Measurements from ENCODE around the gene TLCD3B.

Gene TLCD3B, protein sequence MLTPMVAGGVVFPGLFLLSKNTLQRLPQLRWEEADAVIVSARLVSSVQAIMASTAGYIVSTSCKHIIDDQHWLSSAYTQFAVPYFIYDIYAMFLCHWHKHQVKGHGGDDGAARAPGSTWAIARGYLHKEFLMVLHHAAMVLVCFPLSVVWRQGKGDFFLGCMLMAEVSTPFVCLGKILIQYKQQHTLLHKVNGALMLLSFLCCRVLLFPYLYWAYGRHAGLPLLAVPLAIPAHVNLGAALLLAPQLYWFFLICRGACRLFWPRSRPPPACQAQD

DNA sequence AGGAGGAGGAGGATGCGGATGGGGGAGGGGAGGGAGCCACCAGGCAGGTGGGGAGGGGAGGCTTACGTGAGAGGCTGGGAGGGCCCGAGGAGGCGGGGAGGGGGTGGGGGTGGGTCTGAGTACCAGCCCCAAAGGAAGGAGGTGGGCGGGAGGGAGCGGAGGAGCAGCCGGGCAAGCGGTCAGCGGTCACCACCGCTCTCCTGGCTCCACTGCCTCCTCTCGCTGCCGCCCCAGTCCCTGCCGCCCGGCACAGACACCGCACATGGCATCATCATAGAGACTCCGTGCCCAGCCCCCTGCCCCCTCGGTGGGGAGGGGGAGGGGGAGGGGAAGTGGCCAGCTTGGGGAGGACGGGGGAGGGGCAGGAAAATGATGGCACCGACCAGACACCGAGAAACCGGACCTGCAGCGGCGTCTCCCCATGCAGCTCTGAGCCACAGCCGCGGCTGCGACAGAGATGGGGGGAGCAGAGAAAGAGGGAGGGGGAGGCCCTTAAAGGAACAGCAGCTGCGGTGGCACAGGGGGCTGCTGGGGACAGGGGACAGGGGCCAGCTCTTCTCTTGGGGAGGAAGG is at the start of gene TLCD3B:
TSS of gene TLCD3B (minus strand) at position 431 of the 573 bp plus-strand sequence. CDS start 744 bp downstream, outside the sequence.
- no peak for FAIRE-seq

DNA sequence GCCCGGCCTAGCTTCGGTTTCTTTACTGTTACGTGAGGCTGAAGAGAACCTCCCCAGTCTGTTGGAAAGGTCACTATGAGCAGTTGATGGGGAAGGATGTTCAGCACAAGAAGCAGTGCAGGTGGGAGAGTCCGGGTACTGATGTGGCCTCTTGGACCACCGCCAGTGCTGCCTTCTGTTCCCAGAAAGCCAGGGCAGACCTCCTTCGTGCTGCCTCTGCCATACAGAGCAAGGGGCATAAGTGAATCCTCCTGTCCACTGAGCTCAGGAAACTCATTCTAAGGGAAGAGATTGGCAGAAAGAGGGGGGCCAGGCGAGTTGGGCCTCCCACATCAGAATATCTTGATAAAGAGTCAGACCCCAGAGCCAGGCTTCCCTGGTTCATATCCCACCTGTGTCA is 48.4 kb upstream of the TLCD3B start:
- no peak for FAIRE-seq

DNA sequence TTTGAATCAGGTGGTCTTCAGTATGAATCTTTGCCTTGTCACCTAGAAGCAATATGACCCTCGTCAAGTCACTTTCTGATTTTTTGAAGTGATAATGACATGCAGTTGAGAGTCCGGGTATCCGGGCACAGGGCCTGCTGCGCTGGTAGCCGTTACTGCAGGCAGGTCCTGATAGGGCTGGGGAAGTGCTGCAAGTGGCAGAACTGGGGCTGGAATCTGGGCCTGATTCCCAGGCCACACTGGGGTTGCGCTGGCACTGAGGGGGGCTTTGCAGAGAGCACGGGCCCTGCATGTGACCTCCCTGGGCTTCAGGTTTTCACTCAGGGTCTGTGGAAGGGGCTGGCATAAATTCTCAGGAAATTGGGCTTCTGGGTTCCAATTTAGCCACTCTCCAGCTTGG is 47.7 kb upstream of the TLCD3B start:
- FAIRE-seq: no peak

DNA sequence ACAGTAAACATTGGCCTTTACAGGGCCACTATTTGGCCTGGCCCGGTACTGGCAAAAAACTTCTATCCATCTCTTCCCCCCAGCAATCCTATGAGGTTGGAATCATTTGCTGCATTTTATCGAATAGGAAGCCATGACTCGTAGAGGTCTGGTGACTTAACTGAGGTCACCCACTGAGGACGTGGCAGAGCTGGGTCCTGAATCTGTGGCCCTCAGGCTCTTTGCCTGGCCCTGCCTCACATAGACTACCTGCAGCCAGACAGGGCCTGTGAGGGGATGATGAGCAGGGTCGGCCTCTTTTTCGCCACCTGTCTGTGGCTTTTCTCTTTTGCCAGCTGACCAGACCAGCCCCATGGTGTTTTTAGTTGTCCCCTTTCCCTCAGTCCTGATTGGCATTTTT is 46.6 kb upstream of the TLCD3B start:
- FAIRE-seq: no peak

DNA sequence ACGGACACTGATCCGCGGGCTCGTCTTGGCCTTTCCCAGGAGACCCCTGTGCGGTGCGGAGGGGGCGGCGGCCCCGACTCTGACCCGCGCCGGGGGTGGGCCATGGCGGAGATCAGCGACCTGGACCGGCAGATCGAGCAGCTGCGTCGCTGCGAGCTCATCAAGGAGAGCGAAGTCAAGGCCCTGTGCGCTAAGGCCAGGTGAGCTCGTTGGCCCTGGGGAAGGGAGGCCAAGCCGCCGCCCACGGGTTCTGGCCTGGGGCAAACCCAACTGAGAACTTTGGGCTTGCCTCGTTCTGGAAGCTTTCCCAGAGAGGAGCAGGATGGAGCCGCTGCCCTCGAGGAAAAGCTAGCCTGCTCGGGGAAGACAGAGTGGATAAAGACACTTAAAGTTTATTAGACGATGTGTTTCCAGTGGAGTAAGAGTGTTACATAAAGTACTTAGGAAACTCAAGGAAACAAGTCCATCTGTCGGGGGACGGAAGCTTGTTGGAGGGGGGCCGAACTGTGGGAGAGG is 45.3 kb upstream of the TLCD3B start:
- FAIRE-seq: no peak

DNA sequence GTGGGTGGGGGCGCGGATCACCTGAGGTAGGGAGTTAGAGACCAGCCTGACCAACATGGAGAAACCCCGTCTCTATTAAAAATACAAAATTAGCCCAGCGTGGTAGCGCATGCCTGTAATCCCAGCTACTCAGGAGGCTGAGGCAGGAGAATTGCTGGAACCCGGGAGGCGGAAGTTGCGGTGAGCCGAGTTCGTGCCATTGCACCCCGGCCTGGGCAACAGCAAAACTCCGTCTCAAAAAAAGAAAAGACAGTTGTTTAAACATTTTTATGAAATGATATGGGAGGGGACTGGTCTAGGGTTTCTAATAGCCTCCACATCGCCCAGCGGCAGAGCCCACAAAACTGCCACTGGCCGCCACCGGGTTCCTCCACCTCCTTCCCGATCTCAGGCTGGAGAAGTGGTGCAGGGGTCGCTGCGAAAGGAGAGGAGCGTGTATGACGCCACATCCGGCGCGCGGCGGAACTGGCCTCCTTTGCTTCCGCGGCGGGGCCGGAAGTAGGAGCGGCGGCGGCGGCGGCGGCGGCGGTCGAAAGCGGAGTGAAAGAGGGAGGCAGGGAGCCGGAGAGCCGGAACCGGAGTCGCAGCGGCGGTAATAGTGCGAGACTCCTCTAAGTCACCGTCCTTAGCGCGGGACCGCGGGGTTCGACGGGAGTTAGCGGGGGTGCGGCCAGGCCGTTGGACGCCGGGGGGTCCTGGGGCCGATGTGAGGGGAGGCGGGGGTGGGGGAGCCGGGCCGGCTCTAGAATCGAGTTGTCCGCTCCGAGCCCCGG is 44.6 kb upstream of the TLCD3B start, which contains the start of gene PPP4C:
TSS of gene PPP4C (plus strand) at position 492 of the 773 bp plus-strand sequence. CDS start 384 bp downstream, outside the sequence.
- no peak for FAIRE-seq

DNA sequence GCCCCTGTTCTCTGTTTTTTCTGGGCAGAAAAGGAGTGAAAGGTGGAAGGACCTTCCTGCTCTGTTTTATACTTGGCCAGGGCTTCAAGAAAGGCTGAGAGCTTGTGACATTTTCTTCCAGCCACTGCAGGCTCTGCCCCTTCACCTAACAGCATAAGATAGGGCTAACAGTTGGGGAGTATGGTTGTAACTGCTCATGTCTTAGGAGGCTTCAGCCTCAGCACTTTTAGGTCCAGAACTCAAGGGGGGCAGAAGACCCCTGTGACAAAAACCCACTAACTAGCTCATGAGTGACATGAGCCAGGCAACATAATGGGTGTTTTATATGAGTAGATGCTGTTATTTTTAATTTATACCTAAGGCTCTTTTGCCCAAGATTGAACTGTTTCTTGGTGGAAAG is 39.4 kb upstream of the TLCD3B start:
- FAIRE-seq: no peak

DNA sequence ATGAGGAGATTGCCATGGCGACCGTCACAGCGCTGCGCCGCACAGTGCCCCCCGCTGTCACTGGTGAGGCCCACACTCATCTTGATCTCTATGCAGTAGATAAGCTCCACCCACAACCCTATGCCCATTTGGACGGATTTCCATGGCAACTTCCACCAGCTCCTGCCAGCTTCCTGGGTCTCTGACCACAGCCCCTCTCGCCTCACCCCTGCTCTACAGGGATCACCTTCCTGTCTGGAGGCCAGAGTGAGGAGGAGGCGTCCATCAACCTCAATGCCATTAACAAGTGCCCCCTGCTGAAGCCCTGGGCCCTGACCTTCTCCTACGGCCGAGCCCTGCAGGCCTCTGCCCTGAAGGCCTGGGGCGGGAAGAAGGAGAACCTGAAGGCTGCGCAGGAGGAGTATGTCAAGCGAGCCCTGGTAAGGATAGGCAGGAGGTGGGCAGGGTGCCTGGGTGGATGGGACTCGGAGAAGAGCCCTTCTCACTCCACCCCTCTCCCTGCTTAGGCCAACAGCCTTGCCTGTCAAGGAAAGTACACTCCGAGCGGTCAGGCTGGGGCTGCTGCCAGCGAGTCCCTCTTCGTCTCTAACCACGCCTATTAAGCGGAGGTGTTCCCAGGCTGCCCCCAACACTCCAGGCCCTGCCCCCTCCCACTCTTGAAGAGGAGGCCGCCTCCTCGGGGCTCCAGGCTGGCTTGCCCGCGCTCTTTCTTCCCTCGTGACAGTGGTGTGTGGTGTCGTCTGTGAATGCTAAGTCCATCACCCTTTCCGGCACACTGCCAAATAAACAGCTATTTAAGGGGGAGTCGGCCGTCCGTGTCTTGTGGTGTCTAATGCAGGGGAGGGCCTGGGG is 38.8 kb upstream of the TLCD3B start:
- no peak for FAIRE-seq

DNA sequence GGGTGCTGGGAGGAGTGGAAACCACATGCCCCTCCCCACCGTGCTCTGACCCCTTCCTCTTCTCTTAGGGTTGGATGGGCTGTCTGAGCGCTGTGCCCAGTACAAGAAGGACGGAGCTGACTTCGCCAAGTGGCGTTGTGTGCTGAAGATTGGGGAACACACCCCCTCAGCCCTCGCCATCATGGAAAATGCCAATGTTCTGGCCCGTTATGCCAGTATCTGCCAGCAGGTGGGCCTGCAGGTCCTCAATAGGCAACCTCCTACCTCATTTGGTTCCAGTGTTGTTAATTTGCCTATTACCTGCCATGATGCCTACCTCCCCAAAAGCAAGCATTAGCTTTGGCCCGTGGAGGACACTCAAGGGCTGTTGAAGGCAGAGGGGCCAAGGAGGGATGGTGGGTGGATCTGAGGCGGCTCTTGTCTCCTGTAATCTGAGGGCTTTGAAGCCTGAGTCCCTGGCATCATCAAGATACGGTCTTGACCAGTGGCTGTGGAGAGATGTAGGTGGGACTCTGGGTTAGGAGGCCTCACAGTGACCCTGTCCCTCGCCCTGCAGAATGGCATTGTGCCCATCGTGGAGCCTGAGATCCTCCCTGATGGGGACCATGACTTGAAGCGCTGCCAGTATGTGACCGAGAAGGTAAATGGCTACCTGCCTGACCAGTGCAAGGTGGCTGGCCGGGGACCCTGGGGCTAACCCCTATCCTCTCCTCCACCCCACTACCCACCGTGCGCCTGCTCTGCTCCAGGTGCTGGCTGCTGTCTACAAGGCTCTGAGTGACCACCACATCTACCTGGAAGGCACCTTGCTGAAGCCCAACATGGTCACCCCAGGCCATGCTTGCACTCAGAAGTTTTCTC is 37.9 kb upstream of the TLCD3B start:
- no peak for FAIRE-seq

DNA sequence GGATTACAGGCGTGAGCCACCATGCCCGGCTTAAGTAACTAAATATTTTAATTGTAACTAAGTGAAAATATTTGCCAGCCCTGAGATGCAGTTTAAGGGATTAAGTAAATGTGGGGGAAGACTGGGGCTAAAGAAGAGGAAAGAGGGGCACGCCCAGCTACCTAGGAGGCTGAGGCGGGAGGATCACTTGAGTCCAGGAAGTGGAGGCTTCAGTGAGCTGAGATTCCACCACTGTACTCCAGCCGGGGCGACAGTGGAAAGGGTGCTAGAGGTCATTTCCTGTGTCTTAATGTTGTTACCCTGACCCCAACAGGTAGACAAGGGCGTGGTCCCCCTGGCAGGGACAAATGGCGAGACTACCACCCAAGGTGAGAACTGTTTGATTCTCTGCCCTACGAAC is 37.3 kb upstream of the TLCD3B start:
- no peak for FAIRE-seq

DNA sequence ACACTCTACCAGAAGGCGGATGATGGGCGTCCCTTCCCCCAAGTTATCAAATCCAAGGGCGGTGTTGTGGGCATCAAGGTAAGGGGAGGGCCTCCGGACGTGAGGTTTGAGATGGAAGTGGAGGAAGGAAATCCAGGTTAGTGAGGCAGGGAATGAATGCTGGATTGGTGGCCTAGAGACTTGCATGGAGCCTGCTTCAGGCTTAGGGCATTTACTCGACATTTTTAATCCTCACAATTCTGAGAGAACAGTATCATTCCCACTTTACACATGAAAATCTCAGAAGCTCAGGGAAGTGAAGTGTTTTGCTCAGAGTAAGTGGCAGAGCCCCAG is 36.5 kb upstream of the TLCD3B start:
- FAIRE-seq: no peak

DNA sequence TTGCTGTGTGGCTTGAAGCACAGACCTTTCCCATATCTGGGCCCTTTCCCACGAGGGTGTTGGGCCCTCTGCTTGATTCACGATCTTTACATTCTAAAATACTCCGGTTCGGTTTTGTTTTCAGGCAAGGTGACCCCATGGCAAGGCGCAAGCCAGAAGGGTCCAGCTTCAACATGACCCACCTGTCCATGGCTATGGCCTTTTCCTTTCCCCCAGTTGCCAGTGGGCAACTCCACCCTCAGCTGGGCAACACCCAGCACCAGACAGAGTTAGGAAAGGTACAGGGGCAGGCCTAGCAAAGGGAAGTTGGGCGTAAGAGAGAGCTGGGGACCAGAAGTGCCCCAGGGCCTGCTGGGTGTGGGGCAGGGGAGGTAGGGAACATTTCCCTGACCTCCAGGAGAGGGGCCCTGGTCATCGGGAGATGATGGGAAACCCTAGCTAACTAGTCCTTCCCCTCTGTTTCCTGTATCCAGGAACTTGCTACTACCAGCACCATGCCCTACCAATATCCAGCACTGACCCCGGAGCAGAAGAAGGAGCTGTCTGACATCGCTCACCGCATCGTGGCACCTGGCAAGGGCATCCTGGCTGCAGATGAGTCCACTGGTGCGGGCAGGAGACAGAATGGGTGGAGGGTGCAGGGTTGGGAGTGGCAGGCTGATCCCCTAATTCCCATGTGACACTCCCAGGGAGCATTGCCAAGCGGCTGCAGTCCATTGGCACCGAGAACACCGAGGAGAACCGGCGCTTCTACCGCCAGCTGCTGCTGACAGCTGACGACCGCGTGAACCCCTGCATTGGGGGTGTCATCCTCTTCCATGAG is 35.9 kb upstream of the TLCD3B start:
- no peak for FAIRE-seq

DNA sequence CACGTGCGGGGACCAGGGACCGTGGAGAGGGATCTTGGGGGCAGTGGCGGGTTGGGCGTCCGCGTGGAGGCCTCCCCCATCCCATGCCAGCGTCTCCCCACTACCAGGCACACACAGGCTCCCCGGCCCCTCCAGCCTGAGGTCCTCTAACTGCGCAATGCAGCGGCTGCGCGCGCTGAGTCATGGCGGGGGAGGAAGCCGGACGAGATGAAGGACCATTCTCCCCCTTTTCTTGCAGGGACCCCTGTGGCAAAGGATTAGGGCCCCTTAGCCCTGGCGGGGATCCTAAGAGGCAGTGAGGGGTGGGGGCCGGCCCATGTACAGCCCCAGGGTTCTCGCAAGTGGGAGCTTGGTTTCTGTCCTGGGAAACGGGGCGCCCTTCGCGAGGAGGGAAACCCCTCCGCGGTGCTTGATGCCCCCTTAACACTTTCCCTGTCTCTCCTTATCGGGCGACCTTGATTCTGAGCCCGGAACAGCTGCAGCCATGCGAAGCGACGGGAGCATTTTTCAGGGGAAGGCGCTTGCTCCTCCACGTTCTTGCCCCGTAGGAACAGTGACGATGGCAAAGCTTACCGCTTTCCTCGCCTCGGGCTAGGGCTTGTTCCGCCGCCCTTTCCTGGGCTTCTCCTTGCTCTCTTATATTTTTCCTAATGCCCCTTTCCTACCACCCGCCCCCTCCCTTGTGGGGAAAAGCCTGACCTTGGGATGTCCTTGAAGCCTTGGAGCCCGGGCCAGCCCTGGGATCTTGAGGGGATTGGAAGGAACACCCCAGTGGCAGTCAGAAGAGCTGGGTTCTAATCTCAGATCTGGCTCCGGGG is 35.1 kb upstream of the TLCD3B start:
- no peak for FAIRE-seq

DNA sequence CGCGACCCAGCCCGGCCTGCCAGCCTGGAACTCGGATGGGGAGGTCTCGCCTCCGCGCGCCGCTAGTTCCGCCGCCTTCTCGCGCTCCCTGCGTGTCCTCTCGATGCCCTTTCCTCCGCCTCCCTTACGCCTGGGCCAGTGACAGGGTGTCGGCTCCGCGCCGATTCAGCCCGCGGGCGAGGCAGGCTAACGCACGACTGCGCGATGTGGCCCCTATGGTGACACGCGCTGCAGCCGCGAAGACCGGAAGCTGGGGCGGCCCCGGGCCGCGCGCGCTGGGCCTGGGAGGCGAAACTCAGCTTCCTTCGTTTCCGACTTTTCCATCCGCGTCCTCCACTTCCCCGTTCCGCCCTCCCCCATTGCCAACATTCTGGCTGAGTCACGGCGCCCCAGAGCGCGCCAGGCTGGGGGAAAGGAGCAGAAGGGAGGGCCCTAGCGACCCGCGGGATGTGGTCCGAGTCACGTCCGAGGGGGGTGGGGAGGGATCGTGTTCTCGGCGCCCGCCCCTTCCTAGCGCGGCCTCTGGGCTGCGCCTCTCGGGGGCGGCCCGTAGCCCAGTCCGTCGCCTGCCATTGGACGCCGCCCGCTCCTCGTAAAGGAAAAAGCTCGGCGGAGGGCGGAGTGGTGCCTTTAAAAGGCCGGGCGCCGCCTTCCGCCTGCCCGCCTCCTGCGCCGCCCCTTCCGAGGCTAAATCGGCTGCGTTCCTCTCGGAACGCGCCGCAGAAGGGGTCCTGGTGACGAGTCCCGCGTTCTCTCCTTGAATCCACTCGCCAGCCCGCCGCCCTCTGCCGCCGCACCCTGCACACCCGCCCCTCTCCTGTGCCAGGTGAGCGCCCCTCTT is 34.3 kb upstream of the TLCD3B start, which contains the start of gene ALDOA:
TSS of gene ALDOA (plus strand) at position 659 of the 841 bp plus-strand sequence. CDS start 1,138 bp downstream, outside the sequence.
- peak; percentile 53 for FAIRE-seq

DNA sequence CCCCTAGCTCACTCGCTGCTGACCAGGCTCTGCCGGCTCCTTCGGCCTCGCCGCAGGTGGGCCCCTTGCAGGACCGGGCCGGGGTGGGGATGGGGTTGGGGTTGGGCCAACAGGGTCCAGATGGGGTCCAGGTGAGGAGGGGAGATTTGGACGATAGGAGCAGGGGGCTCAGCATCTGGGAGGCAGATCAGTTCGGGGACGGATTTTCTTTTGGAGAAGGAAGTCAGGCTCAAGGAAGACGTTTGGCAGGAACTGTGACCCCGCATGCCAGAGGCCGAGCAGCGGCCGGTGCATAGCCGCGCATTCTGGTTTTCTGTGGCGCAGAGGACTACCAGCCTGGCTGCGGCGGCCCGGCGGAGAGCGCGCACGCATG is 33.6 kb upstream of the TLCD3B start:
- FAIRE-seq: no peak

DNA sequence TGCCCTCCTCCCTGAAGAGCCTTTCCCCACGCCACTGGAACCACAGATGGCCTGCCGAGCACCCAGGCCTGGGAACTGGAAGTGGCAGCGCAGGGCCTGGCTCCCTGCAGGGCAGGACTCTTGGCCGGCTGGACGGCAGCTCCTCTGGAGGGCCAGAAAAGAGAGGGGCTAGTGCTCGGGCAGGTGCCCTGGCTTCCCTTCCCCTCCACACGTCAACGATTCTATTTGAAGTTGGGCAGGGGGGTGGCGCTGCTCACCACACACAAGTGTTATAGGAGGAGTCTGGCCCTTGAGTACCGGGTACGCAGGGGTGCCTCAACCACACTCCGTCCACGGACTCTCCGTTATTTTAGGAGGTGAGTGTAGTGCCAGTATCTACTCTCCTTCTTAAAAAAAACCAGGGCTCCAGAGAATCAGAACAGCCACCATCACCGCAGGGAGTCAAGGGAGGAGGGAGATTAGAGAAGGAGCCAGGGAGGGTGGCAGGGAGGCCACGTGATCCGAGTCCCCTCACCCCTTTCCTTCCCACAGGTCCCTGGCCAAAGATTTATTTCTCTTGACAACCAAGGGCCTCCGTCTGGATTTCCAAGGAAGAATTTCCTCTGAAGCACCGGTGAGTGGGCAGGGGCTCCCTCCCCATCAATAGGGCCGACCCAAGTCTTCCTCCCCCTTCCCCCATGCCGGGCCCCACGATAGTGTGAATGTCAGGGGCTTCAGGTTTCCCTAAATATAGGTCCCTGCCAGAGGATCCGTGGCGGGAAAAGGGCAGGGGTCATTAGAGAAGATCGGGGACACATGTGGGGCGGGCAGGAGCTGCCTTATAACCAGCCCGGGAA is 33.0 kb upstream of the TLCD3B start:
- FAIRE-seq: no peak

DNA sequence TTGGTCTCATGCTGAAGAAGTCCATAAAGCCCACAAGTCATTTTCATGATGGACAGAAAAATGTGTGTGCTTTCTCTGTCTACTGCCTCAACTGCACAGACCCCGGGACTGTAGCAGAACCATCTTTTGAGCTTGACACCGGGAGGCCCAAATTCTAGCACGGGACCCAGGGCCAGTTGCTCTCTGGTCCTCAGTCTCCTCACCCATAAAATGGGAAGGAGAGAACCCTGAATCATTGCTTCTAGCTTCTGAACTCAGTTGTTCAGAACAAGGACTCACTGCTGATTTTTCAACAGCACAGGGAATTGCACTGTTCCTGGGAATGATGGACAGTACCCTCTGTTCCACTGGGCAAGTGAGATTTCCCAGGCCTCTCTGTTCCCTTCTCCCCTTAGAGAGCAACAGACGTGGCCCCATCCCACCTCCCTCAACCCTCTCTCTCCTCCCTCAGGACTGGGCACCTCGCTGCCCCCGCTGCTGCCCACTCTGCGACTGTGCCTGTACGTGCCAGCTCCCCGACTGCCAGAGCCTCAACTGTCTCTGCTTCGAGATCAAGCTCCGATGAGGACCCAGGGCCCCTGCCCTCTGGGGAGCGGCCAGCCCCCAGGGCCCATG is 32.3 kb upstream of the TLCD3B start:
- no peak for FAIRE-seq

All from TTC549 (cell line).